GM18508 (cell line): ENCODE results near the gene MORC1.

Experiments used
- ATAC-seq: cut with Tn5 transposase; IDR thresholded peaks from one replicate; pipeline ENCODE4 v1.9.1; 2021; ENCODE audit warnings: moderate number of reproducible peaks; ENCODE audit not compliant: insufficient read depth, unreplicated experiment

The MORC1 gene

GRCh38 chr3:108953210-108953609, 164.7 kb downstream of the MORC1 start:
- ATAC-seq, result no peak

- ATAC-seq, result no peak
Observed at GRCh38 chr3:108951820-108952501, 166.0 kb downstream of the MORC1 start.

GRCh38 chr3:108947855-108948254, 170.1 kb downstream of the MORC1 start:
- no peak for ATAC-seq

GRCh38 chr3:108946292-108947285, 171.3 kb downstream of the MORC1 start:
- no peak for ATAC-seq

GRCh38 chr3:108940568-108941263, 177.2 kb downstream of the MORC1 start:
- no peak for ATAC-seq

GRCh38 chr3:108940166-108940565, 177.8 kb downstream of the MORC1 start:
- ATAC-seq, result no peak

- no peak for ATAC-seq
Observed at GRCh38 chr3:108936924-108937689, 180.8 kb downstream of the MORC1 start.

- ATAC-seq, result no peak
Observed at GRCh38 chr3:108931035-108931434, 186.9 kb downstream of the MORC1 start.

- ATAC-seq, result no peak
Observed at GRCh38 chr3:108918866-108919265, 199.1 kb downstream of the MORC1 start.

- ATAC-seq, result peak; percentile 91
Observed at GRCh38 chr3:108914774-108915641, 202.9 kb downstream of the MORC1 start.

GRCh38 chr3:108909799-108910198, 208.1 kb downstream of the MORC1 start:
- ATAC-seq, result no peak
